DMS 273 (cell line): ENCODE results near the gene TLE1.
"Not testable (repeated sequence)": the region's sequence is repeated elsewhere in the genome, so short reads cannot be mapped to it uniquely, and the experiment has no call there.

Experiments used
- DNase-seq: peaks from one replicate; lab custom pipeline; 2025; ENCODE audit not compliant: unreplicated experiment; lab: John Stamatoyannopoulos, UW

TLE1 gene

DNA sequence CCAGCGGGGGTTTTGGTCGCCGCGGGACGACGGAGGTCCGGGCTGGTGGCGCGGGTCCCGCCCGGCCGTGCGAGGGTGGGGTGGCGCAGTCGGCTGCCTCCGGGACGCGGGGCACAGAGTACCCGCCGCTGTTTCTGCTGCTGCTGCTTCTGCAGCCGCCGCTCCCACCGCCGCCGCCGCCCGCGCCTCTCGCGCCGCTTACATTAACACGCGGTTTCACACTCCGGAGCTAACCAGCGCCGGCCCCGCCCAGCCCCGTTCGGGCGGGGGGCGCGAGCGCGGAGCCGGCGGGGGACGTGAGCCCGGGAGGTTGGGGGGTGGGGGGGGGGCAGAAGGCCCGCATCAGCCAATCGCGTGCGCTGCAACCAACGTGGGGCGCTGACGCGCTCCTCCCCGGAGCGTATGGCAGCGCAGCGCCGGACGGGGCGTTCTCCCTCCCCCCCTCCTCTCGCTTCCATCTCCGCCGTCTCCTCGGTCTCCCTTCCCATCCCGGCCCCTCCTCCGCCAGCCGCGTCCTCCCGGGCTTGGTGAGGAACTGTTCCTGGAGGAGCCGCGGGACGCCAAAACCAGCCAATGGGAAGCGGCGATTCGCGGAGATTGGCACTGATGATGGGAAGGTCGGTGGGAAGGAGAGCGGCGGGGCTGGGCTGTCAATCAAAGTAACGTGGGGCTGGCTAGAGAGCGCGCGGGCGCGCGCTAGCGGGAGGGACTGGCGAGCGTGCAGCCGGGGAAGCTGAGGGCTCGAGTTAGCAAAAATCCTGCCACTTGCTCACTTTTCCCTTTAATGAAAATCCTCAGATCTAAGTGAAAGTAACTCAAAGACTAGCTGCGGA, at the start of gene TLE1:
TSS of gene TLE1 (minus strand) at position 205 of the 833 bp plus-strand sequence. CDS start 1,307 bp downstream, outside the sequence.
- DNase-seq: peak; percentile 100

DNA sequence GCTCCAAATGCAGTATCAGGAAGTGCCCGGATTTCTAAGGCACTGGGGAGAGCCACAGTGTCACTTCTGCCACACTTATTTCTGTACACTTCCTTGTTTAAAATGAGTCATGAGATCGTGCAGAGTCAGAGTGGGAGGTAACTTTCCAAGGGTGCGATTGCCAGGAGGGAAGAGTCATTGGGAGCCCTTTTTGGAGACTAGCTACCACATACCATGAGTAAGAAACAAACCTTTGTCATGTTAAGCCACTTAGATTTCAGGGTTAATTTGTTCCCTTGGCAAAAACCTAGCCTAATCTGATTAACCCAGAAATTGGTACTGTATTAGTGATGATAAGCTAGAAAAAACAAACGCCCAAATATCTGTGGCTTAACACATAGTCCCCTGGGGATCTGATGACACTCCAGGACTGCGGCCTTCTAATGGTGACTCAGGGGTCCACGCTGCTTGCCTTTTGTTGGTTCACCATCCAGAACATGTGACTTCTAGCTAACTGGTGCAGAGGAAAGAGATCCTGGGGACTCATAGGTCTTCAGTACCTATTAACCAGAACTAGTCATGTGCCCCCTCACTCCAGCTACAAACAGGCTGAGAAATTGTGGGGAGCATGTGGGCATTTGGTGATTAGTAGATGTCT, 48.6 kb upstream of the TLE1 start:
- no peak for DNase-seq

DNA sequence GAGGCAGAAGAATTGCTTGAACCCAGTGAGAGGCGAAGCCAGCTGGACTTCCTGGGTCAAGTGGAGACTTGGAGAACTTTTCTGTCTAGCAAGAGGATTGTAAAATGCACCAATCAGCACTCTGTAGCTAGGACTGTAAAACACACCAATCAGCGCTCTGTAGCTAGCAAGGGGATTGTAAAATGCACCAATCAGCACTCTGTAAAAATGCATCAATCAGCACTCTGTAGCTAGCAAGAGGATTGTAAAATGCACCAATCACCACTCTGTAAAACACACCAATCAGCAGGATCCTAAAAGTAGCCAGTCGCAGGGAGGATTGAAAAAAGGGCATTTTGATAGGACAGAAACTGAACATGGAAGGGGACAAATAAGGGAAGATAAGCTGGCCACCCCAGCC, 41.2 kb upstream of the TLE1 start:
- not testable (repeated sequence) for DNase-seq

DNA sequence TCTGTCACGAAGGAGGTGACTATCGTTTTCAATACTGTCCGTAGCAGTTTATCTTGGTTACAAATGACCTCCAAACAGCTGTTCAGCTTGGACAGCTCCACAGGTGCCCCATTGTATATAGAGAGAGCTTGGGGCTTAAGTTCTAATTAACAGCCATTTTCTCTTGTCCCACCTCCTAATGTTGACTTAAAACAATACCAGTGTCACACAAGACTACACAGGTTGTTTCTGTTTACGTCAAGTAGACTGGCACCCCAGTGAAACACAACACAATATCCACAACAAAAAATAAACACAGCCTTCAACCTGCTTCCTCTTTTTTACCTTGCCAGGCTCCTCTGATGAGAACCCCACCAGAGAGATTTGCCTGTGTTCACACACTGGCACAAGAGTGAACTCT, 39.8 kb upstream of the TLE1 start:
- DNase-seq: no peak

DNA sequence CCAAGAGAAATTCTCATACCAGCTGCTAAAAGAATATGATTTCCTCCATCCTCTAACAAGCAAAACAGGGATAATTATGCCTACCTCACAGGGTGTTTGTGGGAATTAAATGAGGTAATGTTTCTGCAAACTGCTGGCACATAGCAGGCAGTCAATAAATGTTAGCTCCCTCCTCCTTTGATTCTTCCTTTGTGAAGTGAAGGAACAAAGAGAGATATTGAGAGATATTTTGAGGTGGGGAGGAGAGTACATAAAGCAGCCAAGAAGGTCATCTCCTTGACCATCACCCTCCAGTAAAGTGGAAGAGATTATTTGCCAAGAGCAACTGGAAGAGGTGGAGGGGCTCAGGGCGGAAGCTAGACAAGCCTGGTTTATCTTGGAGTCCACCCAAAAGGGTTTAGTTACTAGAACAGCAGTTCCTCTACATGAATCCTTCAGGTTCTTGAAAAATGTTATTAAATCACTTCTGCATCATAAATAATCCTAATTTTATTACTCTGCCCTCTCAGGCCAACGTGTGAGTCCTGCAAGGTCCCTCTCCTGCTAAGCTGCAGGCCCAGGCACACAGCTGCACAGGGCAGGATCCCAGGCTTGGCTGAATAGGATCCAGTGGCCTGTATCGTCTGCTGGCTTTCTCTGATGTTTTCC, 35.0 kb upstream of the TLE1 start:
- peak; percentile 38 for DNase-seq

DNA sequence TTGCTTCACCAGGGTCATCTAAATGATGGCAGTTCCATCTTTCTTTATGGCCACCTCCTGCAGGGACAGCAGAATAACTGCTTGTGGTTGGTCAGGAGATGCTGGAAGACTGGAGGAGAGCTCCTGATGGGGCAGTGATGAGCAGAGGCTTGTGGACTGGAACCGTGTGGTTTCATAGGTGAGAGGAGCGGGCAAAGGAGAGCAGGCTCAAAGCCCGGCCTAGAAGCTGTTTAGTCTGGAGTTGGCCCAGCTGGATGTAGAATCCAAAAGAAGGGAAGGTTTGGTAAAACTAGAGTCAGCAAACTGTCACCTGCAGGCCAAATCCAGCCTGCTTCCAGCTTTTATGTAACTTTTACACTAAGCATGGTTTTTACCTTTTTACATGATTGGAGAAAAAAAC, 32.9 kb upstream of the TLE1 start:
- no peak for DNase-seq

DNA sequence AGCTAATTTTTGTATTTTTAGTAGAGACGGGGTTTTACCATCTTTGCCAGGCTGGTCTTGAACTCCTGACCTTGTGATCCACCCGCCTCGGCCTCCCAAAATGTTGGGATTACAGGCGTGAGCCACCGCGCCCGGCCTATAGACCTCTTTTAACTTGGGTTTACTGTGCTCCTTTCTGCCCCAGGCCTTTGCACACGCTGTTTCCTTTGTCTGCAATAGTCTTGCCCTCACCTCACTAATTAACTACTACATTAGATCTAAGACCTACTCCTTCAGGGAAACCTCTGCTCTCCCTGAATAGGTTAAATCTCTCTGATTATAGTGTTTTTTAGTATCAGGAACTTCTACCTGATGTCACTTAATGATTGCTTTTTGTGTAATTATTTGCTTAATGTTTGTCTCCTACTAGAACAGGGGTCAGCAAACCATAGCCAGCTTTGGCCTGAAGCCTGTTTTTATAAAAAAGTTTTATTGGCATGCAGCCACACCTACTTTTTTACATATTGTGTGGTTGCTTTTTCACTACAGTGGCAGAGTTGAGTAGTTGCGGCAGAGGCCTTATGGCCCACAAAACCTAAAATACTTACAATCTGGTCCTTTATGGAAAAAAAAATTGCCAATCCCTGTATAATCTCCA, 31.2 kb upstream of the TLE1 start:
- no peak for DNase-seq

DNA sequence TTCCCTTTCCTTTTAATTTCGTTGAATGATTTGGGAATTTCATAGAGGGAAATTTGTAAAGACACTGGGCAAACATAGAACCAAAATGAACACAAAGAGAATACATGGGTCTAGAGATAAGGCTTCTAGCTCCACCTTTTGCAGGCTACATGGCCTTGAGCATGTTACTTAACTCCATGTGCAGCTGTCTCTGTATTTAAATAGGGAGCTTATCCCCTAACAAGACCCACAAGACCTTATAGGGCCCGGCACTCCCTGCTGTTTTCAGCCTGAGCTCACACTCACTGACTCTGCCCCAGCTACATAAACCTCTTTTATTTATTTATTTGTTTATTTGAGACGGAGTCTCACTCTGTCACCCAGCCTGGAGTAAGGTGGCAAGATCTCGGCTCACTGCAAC, 30.6 kb upstream of the TLE1 start:
- peak; percentile 2 for DNase-seq

DNA sequence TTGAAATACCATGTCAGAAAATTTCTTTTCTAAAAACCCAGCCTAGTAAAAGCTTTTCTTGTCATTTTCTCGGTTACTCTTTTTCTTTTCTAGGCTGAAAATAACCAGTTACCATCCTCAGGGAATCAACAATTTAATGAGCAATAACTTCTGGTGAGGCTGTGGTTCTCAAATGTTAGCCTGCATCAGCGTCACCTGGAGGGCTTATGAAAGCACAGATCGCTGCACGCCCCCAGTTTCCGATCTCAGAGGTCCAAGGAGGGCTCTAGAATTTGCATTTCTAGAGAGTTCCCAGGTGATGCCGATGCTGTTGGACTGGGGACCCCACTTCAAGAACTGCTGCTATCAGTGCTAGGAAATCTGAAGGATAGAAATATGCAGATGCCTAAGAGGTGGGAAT, 28.9 kb upstream of the TLE1 start:
- DNase-seq: no peak

DNA sequence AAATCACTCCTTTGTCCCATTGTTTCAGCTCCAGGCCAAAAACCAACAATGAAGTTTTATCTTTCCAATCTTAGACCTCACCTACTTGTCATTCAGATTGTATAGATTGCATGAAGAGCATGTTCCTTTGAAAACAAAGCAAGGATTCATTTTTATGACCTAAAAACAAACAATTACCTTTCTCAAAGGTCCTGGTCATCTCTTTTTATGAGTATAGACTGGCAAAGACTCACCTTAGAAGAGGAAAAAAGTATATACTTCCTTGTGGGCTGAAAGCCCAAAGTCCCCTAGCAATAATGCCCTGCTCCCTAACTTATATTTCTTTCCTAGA, 28.4 kb upstream of the TLE1 start:
- DNase-seq: no peak

DNA sequence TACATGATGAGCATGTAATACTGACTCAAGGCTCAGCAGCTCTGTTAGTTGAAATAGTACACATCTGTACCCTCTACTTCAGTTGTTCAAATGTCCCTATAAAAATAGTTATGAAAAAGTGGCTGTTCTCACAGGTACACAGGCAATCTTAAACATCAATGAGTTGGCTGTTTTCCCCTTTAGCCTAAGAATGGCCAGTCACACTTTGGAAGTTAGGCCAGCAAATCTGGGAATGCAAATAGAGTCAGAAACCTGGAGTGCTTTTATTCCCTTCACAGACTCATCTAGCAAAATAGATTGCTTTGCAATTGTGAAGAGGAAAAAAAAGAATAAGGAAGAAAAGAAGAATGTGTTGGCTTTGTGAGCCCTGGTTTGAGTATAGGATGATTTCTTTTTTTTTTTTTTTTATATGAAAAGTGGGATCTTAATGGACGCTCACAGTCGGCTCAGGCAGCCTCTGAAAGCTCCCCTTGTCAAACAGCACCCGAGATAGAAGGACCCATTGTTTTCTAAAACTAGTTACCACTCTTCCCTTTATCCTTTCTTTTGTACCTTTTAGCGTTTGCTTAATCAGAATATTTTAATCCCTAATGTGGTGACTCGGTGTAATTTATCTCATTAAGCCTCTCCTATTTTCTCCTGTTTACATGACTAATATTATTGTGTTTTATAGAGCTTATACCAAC, 27.9 kb upstream of the TLE1 start:
- DNase-seq: no peak

DNA sequence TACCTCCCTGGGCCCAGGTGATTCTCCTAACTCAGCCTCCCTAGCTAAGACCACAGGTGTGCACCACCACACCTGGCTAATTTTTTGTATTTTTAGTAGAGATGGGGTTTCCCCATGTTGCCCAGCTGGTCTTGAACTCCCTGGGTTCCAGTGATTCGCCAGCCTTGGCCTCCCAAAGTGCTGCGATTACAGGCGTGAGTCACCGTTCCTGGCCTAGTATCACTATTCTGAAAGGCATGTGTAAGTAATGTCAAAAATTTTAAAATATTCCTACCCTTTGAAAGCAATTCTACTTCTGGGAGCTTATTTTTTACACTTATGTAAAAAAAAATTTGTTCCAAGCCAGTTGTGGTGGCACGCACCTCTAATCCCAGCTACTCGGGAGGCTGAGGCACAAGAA, 27.1 kb upstream of the TLE1 start:
- no peak for DNase-seq

DNA sequence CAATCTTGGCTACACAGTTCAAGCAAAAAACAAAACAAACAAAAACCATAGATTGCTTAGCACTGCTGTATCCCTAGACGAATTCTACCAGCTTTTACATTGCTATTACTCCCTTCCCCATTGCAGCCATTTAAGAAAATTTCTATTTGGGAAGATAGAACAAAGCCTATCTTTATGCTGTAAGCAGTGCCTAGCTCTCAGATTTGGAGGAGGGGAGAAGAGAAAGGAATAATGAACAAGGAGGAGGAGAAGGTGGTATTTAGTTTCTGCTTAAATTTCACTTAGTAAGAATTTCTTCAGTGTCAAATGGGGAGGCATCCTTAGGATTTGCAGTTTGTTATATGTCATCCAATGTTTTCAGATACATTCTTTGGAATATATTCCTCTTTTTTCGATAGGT, 16.2 kb upstream of the TLE1 start:
- DNase-seq: no peak

DNA sequence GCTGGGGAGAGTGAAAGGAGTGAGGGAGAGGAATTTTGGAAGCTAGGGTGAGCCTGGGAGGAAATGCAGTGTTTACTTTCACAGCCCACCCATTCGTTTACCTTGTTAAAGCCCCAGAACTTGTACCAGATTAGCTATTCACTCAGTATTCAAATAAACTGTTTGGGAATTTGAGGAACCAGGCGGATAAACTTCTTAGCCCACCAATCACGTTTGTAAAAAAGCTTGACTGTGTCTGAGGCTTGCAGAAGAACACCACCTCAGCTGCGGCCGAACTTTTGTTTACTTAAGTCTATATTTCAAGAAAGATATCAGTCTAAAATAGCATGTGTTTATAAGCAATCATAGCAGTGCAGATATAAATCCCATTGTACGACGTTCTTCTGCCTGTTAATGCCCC, 5.2 kb upstream of the TLE1 start:
- no peak for DNase-seq

DNA sequence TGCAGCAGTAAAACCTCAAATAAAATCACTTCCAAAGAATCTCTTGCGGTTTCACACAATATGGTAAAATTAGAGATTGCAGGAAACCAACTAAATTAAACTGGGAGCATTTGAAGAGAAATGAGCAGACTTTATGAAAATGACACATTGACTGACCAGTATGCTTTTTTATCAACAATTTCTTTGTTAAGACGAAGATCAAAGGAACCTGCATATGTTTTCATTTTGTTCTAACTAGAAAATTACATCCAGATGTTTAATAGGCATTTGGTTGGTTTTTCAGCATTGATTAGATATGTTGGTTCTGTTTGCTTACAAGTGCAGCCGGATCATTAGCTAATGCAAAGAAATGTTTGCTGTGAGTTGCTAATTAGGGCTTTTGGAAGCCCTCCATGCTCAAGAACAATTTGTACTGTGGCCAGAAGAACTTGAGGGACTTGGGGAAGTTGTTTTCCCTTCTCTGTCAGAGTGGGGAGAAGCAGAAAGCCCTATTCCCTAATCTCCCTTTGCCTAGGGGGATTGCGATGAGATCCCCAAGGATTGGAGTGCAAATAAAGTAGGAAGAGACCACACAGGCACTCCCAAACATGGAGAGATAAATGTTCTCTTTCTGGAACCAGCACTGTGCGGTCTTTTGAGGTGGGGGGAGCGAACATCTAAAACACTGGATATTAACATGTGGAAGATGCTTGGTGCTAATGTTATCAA, 4.5 kb upstream of the TLE1 start:
- no peak for DNase-seq

DNA sequence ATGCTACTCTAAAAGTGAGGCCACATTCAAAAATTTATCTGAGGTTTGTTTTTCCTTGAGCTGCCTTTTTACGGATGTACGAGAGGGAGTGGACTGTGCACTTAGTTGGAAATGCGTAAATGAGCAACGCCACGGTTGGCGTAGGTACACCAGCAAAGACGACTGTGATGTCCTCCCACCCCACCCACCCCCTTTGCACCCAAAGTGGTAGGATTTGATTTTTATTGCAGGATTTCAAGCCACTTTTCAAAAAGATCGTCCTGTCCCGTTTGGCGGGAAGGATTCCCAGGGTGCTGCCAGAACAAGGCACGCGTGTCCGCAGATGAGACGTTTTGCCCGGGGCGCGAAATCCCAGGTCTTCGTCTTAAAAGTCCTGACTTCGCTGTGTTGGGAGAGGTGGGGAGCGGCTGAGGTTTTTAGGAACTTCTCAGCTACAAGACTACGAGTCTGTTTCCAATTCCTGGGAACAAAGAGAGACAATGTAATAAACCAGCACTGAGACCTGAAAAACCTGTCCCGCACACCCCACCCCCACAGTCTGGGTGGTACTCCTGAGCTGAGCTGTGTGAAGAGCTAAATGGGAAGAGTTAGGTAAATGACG, 1.0 kb upstream of the TLE1 start:
- DNase-seq: no peak

DNA sequence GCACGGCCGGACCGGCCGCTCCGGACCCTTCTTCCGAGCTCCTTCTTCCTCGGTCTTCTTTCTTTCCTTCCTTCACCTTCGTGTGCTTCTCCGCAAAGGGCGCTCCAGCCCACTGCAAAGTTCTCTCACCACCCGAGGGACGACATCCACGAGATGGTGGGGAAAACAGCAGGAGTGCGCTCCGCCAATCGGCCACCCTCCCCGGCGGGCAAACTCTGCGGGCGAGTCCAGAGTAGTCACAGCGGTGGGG, 329 bp downstream of the TLE1 start:
- DNase-seq: peak; percentile 60

DNA sequence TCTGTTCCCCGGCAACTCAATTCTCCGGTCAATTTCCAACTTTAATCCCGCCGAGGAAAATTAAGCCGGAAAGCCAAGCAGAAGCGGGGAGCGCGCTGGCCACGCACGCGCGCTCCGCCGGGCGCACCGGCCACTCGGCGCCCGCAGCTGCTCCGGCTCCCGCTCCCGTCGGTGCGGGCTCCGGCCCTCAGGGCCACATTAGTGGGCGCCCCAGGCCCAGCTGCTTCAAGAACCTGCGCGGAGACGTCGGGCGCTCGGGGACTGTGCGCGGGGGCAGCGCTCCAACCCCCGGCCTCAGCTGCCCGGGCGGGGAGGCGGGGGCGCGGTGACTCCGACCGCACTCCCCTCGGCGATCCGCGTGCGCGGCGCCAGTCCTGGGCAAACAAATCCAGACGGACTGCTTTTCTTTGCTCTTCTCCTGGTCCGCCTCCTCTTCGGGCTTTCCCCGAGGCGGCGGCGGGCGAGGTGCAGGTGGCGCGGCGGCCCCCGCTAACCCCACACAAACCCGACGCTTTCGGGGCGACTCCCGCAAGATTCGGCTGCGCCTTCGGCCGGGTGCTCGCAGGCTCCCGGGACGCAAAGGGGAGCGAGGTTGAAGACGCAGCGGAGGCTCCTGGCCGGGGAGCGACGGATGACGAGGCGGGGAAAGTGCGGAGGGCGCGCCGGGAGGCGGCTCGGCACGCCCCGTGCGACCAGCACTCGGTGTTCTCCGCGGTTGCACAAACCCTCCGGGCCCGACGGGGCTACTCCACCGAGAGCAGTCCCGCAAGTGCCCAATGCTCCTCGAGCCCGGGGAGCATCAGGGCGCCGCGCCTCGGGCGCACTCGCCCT, 870 bp downstream of the TLE1 start:
- DNase-seq: peak; percentile 64

DNA sequence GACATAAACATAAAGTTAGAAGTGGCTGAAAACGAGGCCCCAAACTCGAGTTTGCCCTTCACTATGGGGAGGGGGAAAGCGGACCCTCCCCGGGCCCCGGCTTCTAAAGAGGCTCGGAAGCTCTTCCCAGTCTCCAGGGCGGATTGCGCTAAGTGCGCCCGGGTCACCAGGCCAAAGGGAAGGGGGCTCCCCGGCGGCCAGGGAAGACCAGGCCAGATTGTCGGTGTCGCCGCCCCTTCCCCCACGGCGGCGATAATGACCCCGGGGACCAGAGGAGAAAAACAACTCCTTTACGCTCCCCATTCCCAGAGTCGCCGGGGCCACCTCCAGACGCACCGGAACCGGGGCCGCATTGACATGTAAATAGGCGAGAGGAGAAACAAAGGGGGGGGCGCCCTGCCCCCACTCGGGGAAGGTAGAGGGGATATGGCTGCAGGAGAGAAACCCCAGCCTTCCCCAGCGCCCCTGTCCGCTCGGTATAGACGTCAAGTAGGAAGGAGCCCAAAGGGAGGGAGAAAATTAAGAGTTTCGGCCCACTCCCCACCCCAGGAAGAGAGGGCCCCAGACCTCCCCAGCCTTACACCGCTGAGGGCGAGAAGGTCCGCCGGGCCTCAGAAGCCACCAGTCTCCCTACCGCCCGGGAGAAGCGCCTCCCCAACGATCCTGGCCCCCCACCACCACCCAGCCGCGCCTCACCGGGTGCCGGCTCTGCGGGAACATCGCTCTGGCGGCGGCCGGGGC, 1.7 kb downstream of the TLE1 start:
- DNase-seq: peak; percentile 74
